Gastrocnemius medialis (tissue), 4 donors: Measurements from ENCODE around the gene CHRDL1. TPM values are rescaled to one million over a fixed set of nuclear protein-coding genes. Genes with fewer than 3 reads are reported as not detected.

ENCODE experiments used
- ATAC-seq, 2 donors: fragments of 150-250 bp; one replicate each; pipeline ENCODE4 v1.9.1; 2016
- DNase-seq, 2 donors: peaks; one replicate each; pipeline ENCODE4 v3.0.0-alpha.2; 2019
- H3K27ac ChIP-seq, 4 donors: fragments of 200-600 bp; sonication (generic); 1 replicate in 1 of 4; 2 replicates in 3 of 4; pipeline ENCODE4 v1.5.1; 2016 to 2018; ENCODE audit warnings: mild to moderate bottlenecking in 2 of 4, moderate library complexity in 1 of 4
- H3K27me3 ChIP-seq, 3 donors: fragments of 200-600 bp; sonication (generic) in 2 of 3; 1 replicate in 1 of 3; 2 replicates in 2 of 3; pipeline versions ENCODE4 v1.5.1 to v1.6.0; 2016 to 2019; ENCODE audit warnings: mild to moderate bottlenecking in 1 of 3, moderate library complexity in 1 of 3
- H3K36me3 ChIP-seq, 2 donors: fragments of 200-600 bp; sonication (generic) in 1 of 2; one replicate each; pipeline ENCODE4 v1.5.1; 2017 to 2018
- H3K4me1 ChIP-seq, 2 donors: fragments of 200-600 bp; sonication (generic) in 1 of 2; one replicate each; pipeline ENCODE4 v1.5.1; 2016 to 2017; ENCODE audit warnings: mild to moderate bottlenecking in 2 of 2
- H3K4me3 ChIP-seq, 4 donors: fragments of 200-600 bp; sonication (generic) in 3 of 4; 1 replicate in 1 of 4; 2 replicates in 3 of 4; pipeline ENCODE4 v1.5.1; 2016 to 2019; ENCODE audit warnings: mild to moderate bottlenecking in 2 of 4
- H3K9me3 ChIP-seq, 3 donors: fragments of 200-600 bp; sonication (generic) in 2 of 3; 1 replicate in 1 of 3; 2 replicates in 2 of 3; pipeline ENCODE4 v1.5.1; 2016 to 2019
- CTCF ChIP-seq, 5 experiments: fragments of 450-650 bp in 3 of 5; fragments of 200-600 bp in 2 of 5; sonication (generic) in 2 of 5; IDR thresholded peaks in 4 of 5; conservative IDR thresholded peaks in 1 of 5; 1 replicate in 4 of 5; 2 replicates in 1 of 5; pipeline ENCODE4 v1.5.1; 2016 to 2019; ENCODE audit warnings: antibody characterized with exemption in 5 of 5, mild to moderate bottlenecking in 3 of 5, moderate library complexity in 3 of 5
- POLR2A ChIP-seq, 2 donors: fragments of 450-650 bp; IDR thresholded peaks; one replicate each; pipeline ENCODE4 v1.6.1; 2017; ENCODE audit warnings: antibody characterized with exemption in 2 of 2, mild to moderate bottlenecking in 2 of 2, moderate library complexity in 2 of 2
- in situ Hi-C, 4 donors: fragments of 200-750 bp; cut with MboI; loops; one replicate each; pipeline versions ENCODE4 v1.15.0 to v1.8.0; 2017; ENCODE audit warnings: low sequenced_read_pairs in 4 of 4
- intact Hi-C: fragments of 100-400 bp; cut with DNase I; formaldehyde crosslinking; loops from one replicate; pipeline ENCODE4 v1.15.1; 2023; ENCODE audit warnings: low total_unique reads
- total RNA-seq, 4 donors: library from RNA; depleted of rRNA; stranded (reverse); fragments of >200 nt; gene quantifications; one replicate each; pipeline versions ENCODE4 v1.1.0 to v1.2.3, GENCODE V29; 2016

CHRDL1 gene
- total RNA-seq, 4 donors from 2014 or later = 2.7 to 5.5 (median 3.0) TPM

GRCh38 chrX:110803506-110803905 is 7.9 kb upstream of the CHRDL1 start:
- intact Hi-C loops = no loop called here
- TF ChIP-seq POLR2A (IDR thresholded peaks at IDR 0.05) (no peak), CTCF (IDR thresholded peaks at IDR 0.05 in 4 of 5, conservative IDR thresholded peaks at IDR 0.05 in 1 of 5) (no peak)
- Histone ChIP-seq H3K9me3 (no peaks in the 10 kb centered on the region), H3K36me3 (no peaks in the 10 kb centered on the region), H3K27ac (no peak overlapping the region), H3K4me3 (no peak overlapping the region), H3K4me1 (no peaks in the 10 kb centered on the region), H3K27me3 (peaks cover 0 to 5% (median 0%) of the 10 kb centered on the region in 3 donors)
- in situ Hi-C loops = no loop called here
- ATAC-seq = no peak
- DNase-seq = no peak

- peak overlapping the region in 2 of 4 donors; percentile 20 to 32 for H3K4me3 ChIP-seq
- no peak overlapping the region for H3K27ac ChIP-seq
- H3K4me1 ChIP-seq = no peaks in the 10 kb centered on the region
- TF ChIP-seq CTCF (IDR thresholded peaks at IDR 0.05 in 4 of 5, conservative IDR thresholded peaks at IDR 0.05 in 1 of 5) (no peak), POLR2A (IDR thresholded peaks at IDR 0.05) (no peak)
- DNase-seq (no peak), ATAC-seq (no peak)
- intact Hi-C loops (no loop called here), in situ Hi-C loops (no loop called here)
- peaks cover 0 to 9% (median 0%) of the 10 kb centered on the region in 3 donors for H3K27me3 ChIP-seq
- no peaks in the 10 kb centered on the region for H3K36me3 ChIP-seq
- H3K9me3 ChIP-seq = no peaks in the 10 kb centered on the region
These were observed 735 bp upstream of the CHRDL1 start for GRCh38 chrX:110796407-110796697.

- Histone ChIP-seq H3K4me3 (no peak overlapping the region), H3K27me3 (peaks cover 0 to 11% (median 0%) of the 10 kb centered on the region in 3 donors), H3K4me1 (no peaks in the 10 kb centered on the region), H3K36me3 (no peaks in the 10 kb centered on the region), H3K27ac (no peak overlapping the region), H3K9me3 (no peaks in the 10 kb centered on the region)
- ATAC-seq (no peak), DNase-seq (no peak)
- in situ Hi-C loops = no loop called here
- intact Hi-C loops = no loop called here
- no peak for TF ChIP-seq CTCF (IDR thresholded peaks at IDR 0.05 in 4 of 5, conservative IDR thresholded peaks at IDR 0.05 in 1 of 5)
- TF ChIP-seq POLR2A (IDR thresholded peaks at IDR 0.05) = no peak
These were observed 1.0 kb downstream of the CHRDL1 start for GRCh38 chrX:110794601-110795000.

GRCh38 chrX:110791071-110791470 is 4.5 kb downstream of the CHRDL1 start:
- Histone ChIP-seq H3K27me3 (peaks cover 0 to 12% (median 0%) of the 10 kb centered on the region in 3 donors), H3K9me3 (no peaks in the 10 kb centered on the region), H3K36me3 (no peaks in the 10 kb centered on the region), H3K4me1 (no peaks in the 10 kb centered on the region), H3K27ac (no peak overlapping the region), H3K4me3 (no peak overlapping the region)
- intact Hi-C loops = no loop called here
- TF ChIP-seq CTCF (IDR thresholded peaks at IDR 0.05 in 4 of 5, conservative IDR thresholded peaks at IDR 0.05 in 1 of 5) = no peak
- no peak for TF ChIP-seq POLR2A (IDR thresholded peaks at IDR 0.05)
- no peak for ATAC-seq
- in situ Hi-C loops = no loop called here
- no peak for DNase-seq

- ATAC-seq (no peak), DNase-seq (no peak)
- Histone ChIP-seq H3K27me3 (peaks cover 0 to 3% (median 0%) of the 10 kb centered on the region in 3 donors), H3K4me1 (no peaks in the 10 kb centered on the region), H3K27ac (no peak overlapping the region), H3K4me3 (no peak overlapping the region), H3K9me3 (no peaks in the 10 kb centered on the region), H3K36me3 (no peaks in the 10 kb centered on the region)
- in situ Hi-C loops (no loop called here), intact Hi-C loops (no loop called here)
- TF ChIP-seq CTCF (IDR thresholded peaks at IDR 0.05 in 4 of 5, conservative IDR thresholded peaks at IDR 0.05 in 1 of 5) = no peak
- TF ChIP-seq POLR2A (IDR thresholded peaks at IDR 0.05) = no peak
These were observed 9.1 kb downstream of the CHRDL1 start for GRCh38 chrX:110786486-110786885.
